Measurements from ENCODE around the gene COL5A1.

The COL5A1 gene

GRCh38 chr9:134885001-134885678 is 243.5 kb downstream of the COL5A1 start:
- Histone ChIP-seq H3K79me2 (ENCODE audit: insufficient read depth, low read length) (no peaks in the 10 kb centered on the region), H3K4me3 (ENCODE audit: low read depth in 1 of 2, low read length in 2 of 2) (no peak overlapping the region), H4K20me1 (ENCODE audit: insufficient read depth, low read length) (no peaks in the 10 kb centered on the region), H2AFZ (ENCODE audit: low read depth, low read length) (no peak overlapping the region), H3K27ac (ENCODE audit: low read length) (no peak overlapping the region), H3K27me3 (ENCODE audit: insufficient read depth, low read length, poor library complexity) (no peaks in the 10 kb centered on the region), H3K9ac (ENCODE audit: low read depth, low read length) (no peak overlapping the region), H3K4me1 (ENCODE audit: insufficient read depth, low read length) (no peaks in the 10 kb centered on the region), H3K36me3 (ENCODE audit: insufficient read depth, low read length) (no peaks in the 10 kb centered on the region), H3K9me3 (ENCODE audit: insufficient read depth, low read length, severe bottlenecking) (no peaks in the 10 kb centered on the region), H3K4me2 (ENCODE audit: insufficient read depth, low read length) (no peak overlapping the region)
- DNase-seq (no peak), ATAC-seq (ENCODE audit: insufficient read depth, low read depth) (no peak)
- TF ChIP-seq EZH2 (IDR thresholded peaks at IDR 0.05; ENCODE audit: borderline replicate concordance, low read depth, low read length, severe bottlenecking) (no peak), CTCF (IDR thresholded peaks at IDR 0.05; ENCODE audit: borderline replicate concordance, extremely low read depth, low read length, poor library complexity, severe bottlenecking) (no peak)

- H3K9ac ChIP-seq (ENCODE audit: low read depth, low read length) = no peak overlapping the region
- H3K27ac ChIP-seq (ENCODE audit: low read length) = no peak overlapping the region
- no peak overlapping the region for H3K4me2 ChIP-seq (ENCODE audit: insufficient read depth, low read length)
- no peaks in the 10 kb centered on the region for H3K36me3 ChIP-seq (ENCODE audit: insufficient read depth, low read length)
- H3K4me3 ChIP-seq (ENCODE audit: low read depth in 1 of 2, low read length in 2 of 2) = no peak overlapping the region
- TF ChIP-seq CTCF (IDR thresholded peaks at IDR 0.05; ENCODE audit: borderline replicate concordance, extremely low read depth, low read length, poor library complexity, severe bottlenecking) = no peak
- TF ChIP-seq EZH2 (IDR thresholded peaks at IDR 0.05; ENCODE audit: borderline replicate concordance, low read depth, low read length, severe bottlenecking) = no peak
- no peaks in the 10 kb centered on the region for H4K20me1 ChIP-seq (ENCODE audit: insufficient read depth, low read length)
- ATAC-seq (ENCODE audit: insufficient read depth, low read depth) = no peak
- H3K27me3 ChIP-seq (ENCODE audit: insufficient read depth, low read length, poor library complexity) = no peaks in the 10 kb centered on the region
- no peak overlapping the region for H2AFZ ChIP-seq (ENCODE audit: low read depth, low read length)
- no peaks in the 10 kb centered on the region for H3K9me3 ChIP-seq (ENCODE audit: insufficient read depth, low read length, severe bottlenecking)
- H3K4me1 ChIP-seq (ENCODE audit: insufficient read depth, low read length) = no peaks in the 10 kb centered on the region
- no peak for DNase-seq
- no peaks in the 10 kb centered on the region for H3K79me2 ChIP-seq (ENCODE audit: insufficient read depth, low read length)
Observed at GRCh38 chr9:134885679-134886412, 244.2 kb downstream of the COL5A1 start.

- Histone ChIP-seq H3K27ac (ENCODE audit: low read length) (no peak overlapping the region), H3K36me3 (ENCODE audit: insufficient read depth, low read length) (no peaks in the 10 kb centered on the region), H3K27me3 (ENCODE audit: insufficient read depth, low read length, poor library complexity) (no peaks in the 10 kb centered on the region), H3K4me1 (ENCODE audit: insufficient read depth, low read length) (no peaks in the 10 kb centered on the region), H3K4me2 (ENCODE audit: insufficient read depth, low read length) (no peak overlapping the region), H3K4me3 (ENCODE audit: low read depth in 1 of 2, low read length in 2 of 2) (no peak overlapping the region), H4K20me1 (ENCODE audit: insufficient read depth, low read length) (no peaks in the 10 kb centered on the region), H3K9me3 (ENCODE audit: insufficient read depth, low read length, severe bottlenecking) (no peaks in the 10 kb centered on the region), H2AFZ (ENCODE audit: low read depth, low read length) (no peak overlapping the region), H3K79me2 (ENCODE audit: insufficient read depth, low read length) (no peaks in the 10 kb centered on the region), H3K9ac (ENCODE audit: low read depth, low read length) (no peak overlapping the region)
- ATAC-seq (ENCODE audit: insufficient read depth, low read depth) (no peak), DNase-seq (no peak)
- no peak for TF ChIP-seq EZH2 (IDR thresholded peaks at IDR 0.05; ENCODE audit: borderline replicate concordance, low read depth, low read length, severe bottlenecking)
- TF ChIP-seq CTCF (IDR thresholded peaks at IDR 0.05; ENCODE audit: borderline replicate concordance, extremely low read depth, low read length, poor library complexity, severe bottlenecking) = no peak
Observed at GRCh38 chr9:134886413-134886913, 244.9 kb downstream of the COL5A1 start.

Measured in DND-41 (cell line).